HFFc6 (cell line): ENCODE data around the gene ZBED2. TPM values are rescaled to one million over a fixed set of nuclear protein-coding genes. Genes with fewer than 3 reads are reported as not detected.

Experiments
- DNase-seq: peaks from one replicate; pipeline ENCODE4 v3.0.0-alpha.2; 2018
- H3K27ac Mint-ChIP-seq: 2 replicates; pipeline ENCODE4 v1.8.0; 2020; ENCODE audit warnings: mild to moderate bottlenecking, mixed read lengths
- H3K27me3 Mint-ChIP-seq: 2 replicates; pipeline ENCODE4 v1.8.0; 2021; ENCODE audit warnings: mild to moderate bottlenecking, moderate library complexity, mixed read lengths; ENCODE audit not compliant: insufficient read depth
- H3K36me3 Mint-ChIP-seq: 2 replicates; pipeline ENCODE4 v1.8.0; 2021; ENCODE audit warnings: low read depth, mixed read lengths
- H3K4me1 Mint-ChIP-seq: 2 replicates; pipeline ENCODE4 v1.8.0; 2020; ENCODE audit warnings: low read depth, mixed read lengths
- H3K4me3 Mint-ChIP-seq: 2 replicates; pipeline ENCODE4 v1.8.0; 2020; ENCODE audit warnings: mild to moderate bottlenecking, moderate library complexity, mixed read lengths
- H3K9me3 Mint-ChIP-seq: 2 replicates; pipeline ENCODE4 v1.8.0; 2020; ENCODE audit warnings: mild to moderate bottlenecking, mixed read lengths
- CTCF ChIP-seq: fragments of 200-600 bp; sonication (generic); IDR thresholded peaks from 2 replicates; pipeline ENCODE4 v1.5.0; 2021; ENCODE audit warnings: antibody characterized with exemption, mild to moderate bottlenecking
- total RNA-seq, 6 experiments: library from RNA; stranded (reverse); fragmentation: NEBNext Ultra II Directional; extraction: Animal tissue kit (Norgen Biotek cat#: 25700); gene quantifications; 2 replicates in 1 of 6; 3 replicates in 5 of 6; pipeline ENCODE4 v1.2.3, GENCODE V29; 2021

ZBED2 gene
- total RNA-seq, 6 experiments from 2014 or later: 0.07 to 0.32 (median 0.20) TPM

GRCh38 chr3:111578867-111579266, 16.3 kb downstream of the ZBED2 start:
- Mint-ChIP-seq H3K4me1 (peaks cover 61% of the 10 kb centered on the region), H3K27me3 (no peaks in the 10 kb centered on the region; the same call in none of the 2 replicates), H3K27ac (no peak overlapping the region), H3K9me3 (no peaks in the 10 kb centered on the region; the same call in 1 of the 2 replicates), H3K4me3 (no peak overlapping the region), H3K36me3 (peaks cover under 1% of the 10 kb centered on the region; the same call in 1 of the 2 replicates)
- TF ChIP-seq CTCF: no peak
- no peak for DNase-seq

GRCh38 chr3:111577798-111578685, 17.1 kb downstream of the ZBED2 start:
- Mint-ChIP-seq H3K27me3 (no peaks in the 10 kb centered on the region; the same call in none of the 2 replicates), H3K4me1 (peaks cover 55% of the 10 kb centered on the region), H3K36me3 (no peaks in the 10 kb centered on the region), H3K27ac (peak overlapping the region; percentile 3; the same call in 1 of the 2 replicates), H3K4me3 (no peak overlapping the region), H3K9me3 (no peaks in the 10 kb centered on the region)
- DNase-seq: peak; percentile 88
- peak; percentile 81 for TF ChIP-seq CTCF

DNA sequence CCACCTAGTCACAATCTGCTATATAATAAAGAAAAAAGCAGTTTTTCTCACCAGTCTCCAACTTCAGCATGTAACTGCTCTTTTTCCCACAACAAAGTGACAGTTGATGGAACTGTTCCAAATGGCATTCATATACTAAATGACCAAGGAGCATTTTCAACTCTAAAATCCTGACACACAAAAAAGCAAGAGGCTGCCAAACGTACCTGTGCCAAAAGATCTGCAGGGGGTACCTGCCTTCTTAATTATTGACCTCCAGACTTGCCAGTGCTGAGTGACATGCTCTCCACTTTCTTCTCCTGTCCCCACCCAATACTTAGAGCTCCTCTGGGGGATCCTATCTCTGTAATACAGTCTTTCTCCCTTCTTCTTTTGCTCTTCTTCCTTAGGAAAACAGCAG, 18.0 kb downstream of the ZBED2 start:
- no peaks in the 10 kb centered on the region for H3K36me3 Mint-ChIP-seq
- no peak for DNase-seq
- no peak overlapping the region for H3K27ac Mint-ChIP-seq
- H3K27me3 Mint-ChIP-seq: peaks cover 1% of the 10 kb centered on the region; the same call in 1 of the 2 replicates
- no peak for TF ChIP-seq CTCF
- no peak overlapping the region for H3K4me3 Mint-ChIP-seq
- H3K9me3 Mint-ChIP-seq: no peaks in the 10 kb centered on the region
- peaks cover 52% of the 10 kb centered on the region for H3K4me1 Mint-ChIP-seq

- Mint-ChIP-seq H3K36me3 (no peaks in the 10 kb centered on the region), H3K4me1 (peaks cover 12% of the 10 kb centered on the region; the same call in 1 of the 2 replicates), H3K27ac (no peak overlapping the region), H3K4me3 (no peak overlapping the region), H3K27me3 (0 out of 2 replicates have a peak, but pooled peaks cover 1% of the 10 kb centered on the region), H3K9me3 (no peaks in the 10 kb centered on the region)
- DNase-seq: no peak
- no peak for TF ChIP-seq CTCF
Observed at GRCh38 chr3:111571907-111572460, 23.2 kb downstream of the ZBED2 start.

DNA sequence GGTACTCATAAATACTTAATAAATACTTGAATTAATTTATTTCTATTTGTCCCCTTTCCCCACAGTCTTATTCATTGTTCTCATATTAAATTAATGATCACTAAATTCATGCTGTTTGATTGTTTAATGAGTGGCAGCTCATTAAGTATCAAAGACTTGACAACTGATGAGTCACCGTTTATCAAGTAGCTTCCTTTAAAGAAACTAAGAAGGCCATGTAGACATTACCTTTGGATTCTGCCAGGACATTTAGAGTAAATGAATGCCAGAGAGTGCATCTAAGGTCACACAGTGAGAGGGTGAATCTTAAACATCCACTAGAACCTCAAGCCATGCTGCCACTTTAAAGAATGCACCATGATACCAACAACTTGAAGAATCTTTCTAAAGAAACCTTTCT, 23.9 kb downstream of the ZBED2 start:
- no peak overlapping the region for H3K4me3 Mint-ChIP-seq

More for the DNA sequence above, 23.9 kb downstream of the ZBED2 start:
- DNase-seq: no peak
- Mint-ChIP-seq H3K27me3 (0 out of 2 replicates have a peak, but pooled peaks cover 1% of the 10 kb centered on the region), H3K36me3 (no peaks in the 10 kb centered on the region), H3K9me3 (no peaks in the 10 kb centered on the region), H3K27ac (no peak overlapping the region), H3K4me1 (peaks cover 12% of the 10 kb centered on the region; the same call in 1 of the 2 replicates)
- TF ChIP-seq CTCF: no peak
